ENCODE results near the gene C2orf72.

The C2orf72 gene

DNA sequence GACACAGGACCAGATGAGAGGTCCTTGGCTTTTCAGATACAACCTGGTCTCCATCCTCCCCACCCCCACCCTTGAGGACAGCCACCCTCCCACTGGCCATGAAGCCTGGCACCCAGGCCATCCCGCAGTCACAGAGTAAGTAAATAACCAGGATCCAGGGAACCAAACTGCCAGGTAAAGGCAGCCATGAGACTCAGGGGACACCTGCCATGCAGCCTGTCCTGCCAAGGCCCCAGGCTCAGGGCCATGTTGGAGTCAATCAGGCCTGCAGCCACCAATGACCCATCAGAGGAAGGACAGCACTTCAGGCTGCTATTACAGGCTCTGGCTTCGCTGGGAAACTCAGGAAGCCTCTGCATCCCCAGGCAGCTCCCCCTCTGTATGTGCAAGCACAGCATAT, 25.8 kb upstream of the C2orf72 start:
- no peak for DNase-seq (ENCODE audit: low spot score)
- in situ Hi-C loops (cut with MboI; ENCODE audit: low sequenced_read_pairs, unreplicated experiment), result no loop called here
- TF ChIP-seq, protein P1, sequence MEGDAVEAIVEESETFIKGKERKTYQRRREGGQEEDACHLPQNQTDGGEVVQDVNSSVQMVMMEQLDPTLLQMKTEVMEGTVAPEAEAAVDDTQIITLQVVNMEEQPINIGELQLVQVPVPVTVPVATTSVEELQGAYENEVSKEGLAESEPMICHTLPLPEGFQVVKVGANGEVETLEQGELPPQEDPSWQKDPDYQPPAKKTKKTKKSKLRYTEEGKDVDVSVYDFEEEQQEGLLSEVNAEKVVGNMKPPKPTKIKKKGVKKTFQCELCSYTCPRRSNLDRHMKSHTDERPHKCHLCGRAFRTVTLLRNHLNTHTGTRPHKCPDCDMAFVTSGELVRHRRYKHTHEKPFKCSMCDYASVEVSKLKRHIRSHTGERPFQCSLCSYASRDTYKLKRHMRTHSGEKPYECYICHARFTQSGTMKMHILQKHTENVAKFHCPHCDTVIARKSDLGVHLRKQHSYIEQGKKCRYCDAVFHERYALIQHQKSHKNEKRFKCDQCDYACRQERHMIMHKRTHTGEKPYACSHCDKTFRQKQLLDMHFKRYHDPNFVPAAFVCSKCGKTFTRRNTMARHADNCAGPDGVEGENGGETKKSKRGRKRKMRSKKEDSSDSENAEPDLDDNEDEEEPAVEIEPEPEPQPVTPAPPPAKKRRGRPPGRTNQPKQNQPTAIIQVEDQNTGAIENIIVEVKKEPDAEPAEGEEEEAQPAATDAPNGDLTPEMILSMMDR (IDR thresholded peaks at IDR 0.05; ENCODE audit: borderline replicate concordance, control extremely low read depth, extremely low read depth, insufficient read depth, missing control alignments), result no peak

GRCh38 chr2:231012463-231012862, 24.9 kb upstream of the C2orf72 start:
- no peak for DNase-seq (ENCODE audit: low spot score)
- TF ChIP-seq, protein P1 (IDR thresholded peaks at IDR 0.05; ENCODE audit: borderline replicate concordance, control extremely low read depth, extremely low read depth, insufficient read depth, missing control alignments), result no peak
- in situ Hi-C loops (cut with MboI; ENCODE audit: low sequenced_read_pairs, unreplicated experiment), result no loop called here

GRCh38 chr2:231013820-231014219, 23.5 kb upstream of the C2orf72 start:
- DNase-seq (ENCODE audit: low spot score), result no peak
- in situ Hi-C loops (cut with MboI; ENCODE audit: low sequenced_read_pairs, unreplicated experiment), result no loop called here
- TF ChIP-seq, protein P1 (IDR thresholded peaks at IDR 0.05; ENCODE audit: borderline replicate concordance, control extremely low read depth, extremely low read depth, insufficient read depth, missing control alignments), result no peak

DNA sequence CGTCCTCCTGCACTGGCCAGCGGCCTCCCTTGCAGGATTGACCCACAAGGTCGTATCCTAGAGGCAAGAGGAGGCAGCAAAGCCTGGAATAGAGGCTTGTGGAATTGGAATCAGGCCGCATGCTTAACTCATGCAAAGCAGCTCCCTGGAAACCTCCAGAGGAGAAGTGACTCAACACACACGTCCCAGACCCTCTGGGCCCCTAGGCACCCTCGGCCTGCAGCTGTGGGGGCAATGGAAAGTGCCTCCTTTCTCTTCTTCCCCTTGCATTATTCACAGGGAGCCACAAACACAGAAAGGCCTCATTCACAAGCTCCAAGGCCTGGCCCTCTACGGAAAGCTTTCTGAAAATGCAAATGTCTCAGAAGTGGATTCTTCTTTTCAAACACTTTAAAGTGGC, 21.8 kb upstream of the C2orf72 start:
- in situ Hi-C loops (cut with MboI; ENCODE audit: low sequenced_read_pairs, unreplicated experiment), result no loop called here
- TF ChIP-seq, protein P1 (IDR thresholded peaks at IDR 0.05; ENCODE audit: borderline replicate concordance, control extremely low read depth, extremely low read depth, insufficient read depth, missing control alignments), result no peak
- no peak for DNase-seq (ENCODE audit: low spot score)

DNA sequence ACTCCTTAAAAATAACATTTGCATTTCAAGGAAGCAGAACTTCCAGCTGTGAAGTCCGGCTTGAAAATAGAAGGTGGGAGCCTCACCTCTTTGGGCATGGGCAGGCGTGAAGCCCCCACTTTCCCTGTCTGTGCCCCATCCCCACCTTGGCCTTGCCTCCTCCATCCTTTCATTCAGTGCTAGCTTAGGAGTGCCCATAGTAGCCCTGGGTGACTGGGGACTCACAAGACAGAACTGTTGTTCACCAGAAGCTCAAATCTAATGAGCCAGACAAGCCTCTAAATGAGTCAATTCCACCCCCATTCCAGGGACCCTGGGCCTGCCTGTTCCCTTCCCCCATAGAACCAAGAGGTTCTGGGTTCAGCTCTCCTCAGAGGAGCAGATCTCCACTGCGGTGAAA, 21.4 kb upstream of the C2orf72 start:
- no peak for DNase-seq (ENCODE audit: low spot score)
- in situ Hi-C loops (cut with MboI; ENCODE audit: low sequenced_read_pairs, unreplicated experiment), result no loop called here
- TF ChIP-seq, protein P1 (IDR thresholded peaks at IDR 0.05; ENCODE audit: borderline replicate concordance, control extremely low read depth, extremely low read depth, insufficient read depth, missing control alignments), result no peak

DNA sequence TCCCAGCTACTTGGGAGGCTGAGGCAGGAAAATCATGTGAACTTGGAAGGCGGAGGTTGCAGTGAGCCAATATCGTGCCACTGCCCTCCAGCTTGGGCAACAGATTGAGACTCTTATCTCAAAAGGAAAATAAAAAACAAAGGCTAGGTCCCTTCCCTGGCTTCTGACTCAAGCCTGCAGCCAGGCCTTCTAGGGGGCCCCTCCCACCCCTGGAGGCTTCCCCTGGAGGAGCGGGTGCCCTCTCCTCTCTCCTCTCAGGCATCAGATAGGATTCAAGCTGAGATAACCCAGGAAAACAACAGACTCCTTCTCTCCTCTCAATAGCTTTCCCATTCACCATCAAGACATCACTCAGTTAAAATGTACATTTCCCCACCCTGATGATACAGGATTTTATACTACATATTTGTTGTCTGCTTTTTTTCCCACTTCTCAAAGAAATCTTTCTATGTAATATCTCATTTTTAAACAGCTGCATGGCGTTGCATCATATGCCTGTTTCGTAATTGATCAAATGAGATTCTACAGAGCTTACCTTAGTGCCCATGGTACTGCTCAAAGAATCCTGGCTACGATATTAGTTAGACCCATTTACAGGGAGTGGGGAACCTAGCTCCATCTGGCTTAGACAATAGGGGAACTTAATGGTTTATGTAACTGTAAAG, 20.6 kb upstream of the C2orf72 start:
- TF ChIP-seq, protein P1 (IDR thresholded peaks at IDR 0.05; ENCODE audit: borderline replicate concordance, control extremely low read depth, extremely low read depth, insufficient read depth, missing control alignments), result no peak
- no peak for DNase-seq (ENCODE audit: low spot score)
- in situ Hi-C loops (cut with MboI; ENCODE audit: low sequenced_read_pairs, unreplicated experiment), result no loop called here
